Fibroblast of mammary gland (primary cell): Measurements from ENCODE around the gene FEV.

Experiments
- DNase-seq: peaks from one replicate; pipeline ENCODE4 v3.0.0-alpha.2; 2010; ENCODE audit warnings: low read depth
- H3K4me3 ChIP-seq: 2 replicates; pipeline ENCODE4 v1.5.1; 2011; ENCODE audit warnings: low read depth, mild to moderate bottlenecking, low read length, moderate library complexity; ENCODE audit not compliant: control insufficient read depth
- CTCF ChIP-seq: conservative IDR thresholded peaks from 2 replicates; pipeline ENCODE4 v1.5.1; 2011; ENCODE audit warnings: low read depth, low read length, inconsistent platforms; ENCODE audit not compliant: control insufficient read depth, insufficient read depth

FEV gene

GRCh38 chr2:218979846-218980734, 4.9 kb downstream of the FEV start:
- H3K4me3 ChIP-seq = no peak overlapping the region

GRCh38 chr2:218975060-218975777, 9.8 kb downstream of the FEV start:
- no peak for TF ChIP-seq CTCF
- H3K4me3 ChIP-seq = no peak overlapping the region
- DNase-seq = no peak

More at GRCh38 chr2:218979846-218980734, 4.9 kb downstream of the FEV start:
- DNase-seq = peak; percentile 71
- peak; percentile 67 for TF ChIP-seq CTCF

GRCh38 chr2:218970894-218971293, 14.1 kb downstream of the FEV start:
- no peak for TF ChIP-seq CTCF
- no peak overlapping the region for H3K4me3 ChIP-seq
- no peak for DNase-seq

- peak; percentile 94 for DNase-seq
- no peak overlapping the region for H3K4me3 ChIP-seq
- no peak for TF ChIP-seq CTCF
Observed at GRCh38 chr2:218964041-218964771, 20.8 kb downstream of the FEV start.

- no peak for TF ChIP-seq CTCF
- no peak overlapping the region for H3K4me3 ChIP-seq
- DNase-seq = peak; percentile 21
Observed at GRCh38 chr2:218963601-218964000, 21.4 kb downstream of the FEV start.

- peak; percentile 65 for DNase-seq
- no peak for TF ChIP-seq CTCF
- peak overlapping the region; percentile 16 for H3K4me3 ChIP-seq
Observed at GRCh38 chr2:218962859-218963492, 22.0 kb downstream of the FEV start.
